ENCODE measurements around the gene FAM111B.

- peak; percentile 16 to 45 (median 20) for TF ChIP-seq POLR2AphosphoS5 (IDR thresholded peaks at IDR 0.05)
- peak in 1 of 5 experiments; percentile 8 for TF ChIP-seq CTCF (IDR thresholded peaks at IDR 0.05)
- peak; percentile 50 for TF ChIP-seq POLR2A (IDR thresholded peaks at IDR 0.05)
- no peak for TF ChIP-seq EP300 (IDR thresholded peaks at IDR 0.05; ENCODE audit: low read depth)
These were observed 65.5 kb downstream of the FAM111B start for GRCh38 chr11:59172345-59173079.
